ENCODE results near the gene ARID5A.

GRCh38 chr2:96587843-96588242 lies 51.3 kb downstream of the ARID5A start:
- TF ChIP-seq, protein P1, sequence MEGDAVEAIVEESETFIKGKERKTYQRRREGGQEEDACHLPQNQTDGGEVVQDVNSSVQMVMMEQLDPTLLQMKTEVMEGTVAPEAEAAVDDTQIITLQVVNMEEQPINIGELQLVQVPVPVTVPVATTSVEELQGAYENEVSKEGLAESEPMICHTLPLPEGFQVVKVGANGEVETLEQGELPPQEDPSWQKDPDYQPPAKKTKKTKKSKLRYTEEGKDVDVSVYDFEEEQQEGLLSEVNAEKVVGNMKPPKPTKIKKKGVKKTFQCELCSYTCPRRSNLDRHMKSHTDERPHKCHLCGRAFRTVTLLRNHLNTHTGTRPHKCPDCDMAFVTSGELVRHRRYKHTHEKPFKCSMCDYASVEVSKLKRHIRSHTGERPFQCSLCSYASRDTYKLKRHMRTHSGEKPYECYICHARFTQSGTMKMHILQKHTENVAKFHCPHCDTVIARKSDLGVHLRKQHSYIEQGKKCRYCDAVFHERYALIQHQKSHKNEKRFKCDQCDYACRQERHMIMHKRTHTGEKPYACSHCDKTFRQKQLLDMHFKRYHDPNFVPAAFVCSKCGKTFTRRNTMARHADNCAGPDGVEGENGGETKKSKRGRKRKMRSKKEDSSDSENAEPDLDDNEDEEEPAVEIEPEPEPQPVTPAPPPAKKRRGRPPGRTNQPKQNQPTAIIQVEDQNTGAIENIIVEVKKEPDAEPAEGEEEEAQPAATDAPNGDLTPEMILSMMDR (conservative IDR thresholded peaks at IDR 0.05; ENCODE audit: low read depth, low read length) = no peak
- no peak for TF ChIP-seq EZH2 (IDR thresholded peaks at IDR 0.05; ENCODE audit: borderline replicate concordance, low read depth, low read length, poor library complexity, severe bottlenecking)
